Measurements from ENCODE around the gene MIER3.

MIER3 gene

GRCh38 chr5:56959326-56959725, 7.4 kb upstream of the MIER3 start:
- no peak for DNase-seq

- no peak for DNase-seq
These were observed 6.7 kb upstream of the MIER3 start for GRCh38 chr5:56958595-56958994.

GRCh38 chr5:56954262-56954661, 2.3 kb upstream of the MIER3 start:
- DNase-seq: no peak

GRCh38 chr5:56951126-56951945, 587 bp downstream of the MIER3 start:
- peak; percentile 25 to 30 for DNase-seq

GRCh38 chr5:56950626-56951125, 1.2 kb downstream of the MIER3 start:
- peak; percentile 56 to 67 for DNase-seq

GRCh38 chr5:56947052-56947451, 4.9 kb downstream of the MIER3 start:
- no peak for DNase-seq

GRCh38 chr5:56941981-56942380, 9.9 kb downstream of the MIER3 start:
- DNase-seq: no peak

- DNase-seq: no peak
These were observed 13.1 kb downstream of the MIER3 start for GRCh38 chr5:56938858-56939257.

GRCh38 chr5:56934325-56934724, 17.6 kb downstream of the MIER3 start:
- no peak for DNase-seq

- no peak for DNase-seq
These were observed 29.0 kb downstream of the MIER3 start for GRCh38 chr5:56922922-56923321.

- DNase-seq: no peak
These were observed 31.8 kb downstream of the MIER3 start for GRCh38 chr5:56919942-56920662.

- no peak for DNase-seq
These were observed 33.9 kb downstream of the MIER3 start for GRCh38 chr5:56918054-56918453.

GRCh38 chr5:56917534-56917933, 34.4 kb downstream of the MIER3 start:
- no peak for DNase-seq

- DNase-seq: no peak
These were observed 37.2 kb downstream of the MIER3 start for GRCh38 chr5:56914678-56915077.

- no peak for DNase-seq
These were observed 38.2 kb downstream of the MIER3 start for GRCh38 chr5:56913766-56914165.

GRCh38 chr5:56910210-56910965, 41.5 kb downstream of the MIER3 start:
- peak in 1 of 2 experiments; percentile 57 for DNase-seq

GRCh38 chr5:56909294-56910209, 42.4 kb downstream of the MIER3 start, which contains the start of gene SETD9:
TSS of gene SETD9 (plus strand) at chr5:56909596. CDS start at chr5:56909646, 50 bp downstream.
- peak; percentile 97 for DNase-seq

- DNase-seq: no peak
These were observed 43.0 kb downstream of the MIER3 start for GRCh38 chr5:56908942-56909293.

GRCh38 chr5:56900858-56901578, 50.9 kb downstream of the MIER3 start:
- DNase-seq: peak in 1 of 2 experiments; percentile 26

GRCh38 chr5:56900395-56900794, 51.5 kb downstream of the MIER3 start:
- no peak for DNase-seq

- no peak for DNase-seq
These were observed 53.7 kb downstream of the MIER3 start for GRCh38 chr5:56898213-56898612.

Data from activated CD4-positive, alpha-beta T cell treated with anti-CD3 and anti-CD28 coated beads, Interleukin-2, amount 50 U/mL, for 48 hours (primary cell).